Right renal pelvis (tissue), 4 donors: Measurements from ENCODE around the gene SRPK1. TPM values are rescaled to one million over a fixed set of nuclear protein-coding genes. Genes with fewer than 3 reads are reported as not detected.

Experiments
- DNase-seq, 4 donors: peaks; one replicate each; pipeline ENCODE4 v3.0.0-alpha.2; 2013; ENCODE audit warnings: low read depth in 4 of 4, low spot score in 3 of 4, missing footprints in 1 of 4
- polyA plus RNA-seq, 4 donors: library from polyadenylated mRNA; unstranded; fragments of 120-200 nt; gene quantifications; one replicate each; pipeline ENCODE4 v1.2.1, GENCODE V29; 2013; ENCODE audit not compliant: insufficient read length in 4 of 4

Gene SRPK1
- polyA plus RNA-seq, 4 donors = 40.3 to 51.9 (median 49.4) TPM

DNA sequence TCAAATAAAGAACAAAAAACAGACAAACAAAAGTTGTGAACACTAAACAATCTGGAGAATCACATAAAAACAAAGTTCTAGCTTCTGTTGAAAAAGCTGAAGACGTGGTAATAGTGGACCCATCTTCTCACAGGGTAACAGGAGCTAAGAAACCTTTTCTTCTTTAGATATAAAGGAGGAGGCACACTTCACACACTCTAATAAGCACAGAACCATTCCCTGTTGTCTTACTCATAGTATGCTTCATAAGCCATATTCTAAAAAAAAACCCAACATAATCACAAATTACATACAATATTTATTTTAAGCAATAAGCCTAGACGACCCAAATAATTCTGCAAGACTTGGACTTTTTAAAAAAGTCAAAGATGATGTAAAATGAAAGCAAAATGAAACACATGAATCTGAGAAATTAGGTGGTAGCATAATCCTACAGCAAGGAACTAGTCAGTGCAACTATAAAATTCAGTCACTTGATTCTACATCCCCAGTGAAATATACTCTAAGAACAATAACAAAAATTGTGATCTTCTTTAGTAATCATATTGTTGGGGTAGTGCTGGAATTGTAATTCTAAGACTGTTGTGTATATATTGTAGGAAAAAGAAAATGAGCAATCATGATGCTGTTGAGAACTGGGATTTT, 15.6 kb downstream of the SRPK1 start:
- DNase-seq = no peak

DNA sequence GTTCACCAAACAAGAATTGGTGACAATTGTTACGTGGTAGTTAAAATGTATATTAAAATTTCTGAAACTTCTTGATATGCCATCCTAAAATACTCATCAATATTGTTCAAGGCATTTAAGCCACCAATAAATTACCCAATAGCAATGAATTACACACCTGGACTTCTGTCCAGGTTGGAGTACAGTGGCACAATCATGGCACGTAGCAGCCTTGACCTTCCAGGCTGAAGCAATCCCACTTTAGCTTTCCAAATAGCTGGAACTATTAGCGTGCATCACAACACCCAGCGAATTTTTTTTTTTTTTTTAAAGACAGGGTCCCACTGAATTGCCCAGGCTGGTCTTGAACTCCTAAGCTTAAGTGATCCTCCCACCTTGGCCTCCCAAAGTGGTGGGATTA, 17.2 kb downstream of the SRPK1 start:
- no peak for DNase-seq

DNA sequence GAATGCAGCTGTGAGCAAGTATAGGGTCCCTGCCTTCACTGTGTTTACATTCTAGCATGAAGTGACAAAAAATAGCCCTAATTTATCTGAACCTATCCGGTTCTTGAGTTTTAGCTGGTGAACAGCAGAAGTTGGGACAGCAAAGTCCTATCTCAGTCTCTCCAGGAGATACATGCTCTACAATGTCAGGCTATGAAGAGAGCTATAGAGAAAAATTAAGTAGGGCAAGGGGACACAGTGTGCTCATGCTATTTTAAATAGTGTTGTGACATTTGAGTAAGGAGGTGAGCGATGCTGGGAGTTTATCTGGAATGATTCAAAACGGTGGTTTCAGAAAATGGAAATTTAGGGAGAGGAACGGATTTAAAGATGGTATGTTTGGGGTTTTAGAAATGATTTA, 20.4 kb downstream of the SRPK1 start:
- no peak for DNase-seq

DNA sequence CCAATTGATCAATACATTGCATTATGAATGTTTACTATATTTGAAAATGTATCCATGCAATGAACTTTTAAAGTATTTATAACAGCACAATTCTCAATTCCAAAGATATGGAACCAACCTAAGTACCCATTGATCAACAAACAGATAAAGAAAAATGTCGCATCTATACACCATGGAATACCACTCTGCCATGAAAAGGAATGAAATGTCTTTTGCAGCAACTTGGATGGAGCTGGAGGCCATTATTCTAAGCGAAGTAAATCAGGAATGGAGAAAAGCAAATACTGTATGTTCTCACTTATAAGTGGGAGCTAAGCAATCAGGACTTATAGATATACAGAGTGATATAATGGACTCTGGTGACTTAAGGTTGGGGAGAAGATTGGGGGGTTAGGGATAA, 22.9 kb downstream of the SRPK1 start:
- no peak for DNase-seq

DNA sequence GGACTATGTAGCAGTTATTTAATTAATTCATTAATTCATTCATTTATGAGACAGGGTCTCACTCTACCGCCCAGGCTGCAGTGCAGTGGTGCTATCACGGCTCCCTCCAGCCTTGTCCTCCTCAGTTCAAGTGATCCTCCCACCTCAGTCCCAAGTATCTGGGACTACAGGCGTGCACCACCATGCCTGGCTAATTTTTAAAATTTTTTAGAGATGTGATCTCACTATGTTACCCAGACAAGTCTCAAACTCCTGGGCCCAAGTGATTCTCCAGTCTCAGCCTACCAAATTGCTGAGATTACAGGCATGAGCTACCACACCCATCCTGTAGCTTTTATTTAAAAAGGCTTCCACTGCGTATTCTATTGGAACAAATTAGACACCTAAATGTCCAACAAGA, 23.4 kb downstream of the SRPK1 start:
- DNase-seq = no peak

DNA sequence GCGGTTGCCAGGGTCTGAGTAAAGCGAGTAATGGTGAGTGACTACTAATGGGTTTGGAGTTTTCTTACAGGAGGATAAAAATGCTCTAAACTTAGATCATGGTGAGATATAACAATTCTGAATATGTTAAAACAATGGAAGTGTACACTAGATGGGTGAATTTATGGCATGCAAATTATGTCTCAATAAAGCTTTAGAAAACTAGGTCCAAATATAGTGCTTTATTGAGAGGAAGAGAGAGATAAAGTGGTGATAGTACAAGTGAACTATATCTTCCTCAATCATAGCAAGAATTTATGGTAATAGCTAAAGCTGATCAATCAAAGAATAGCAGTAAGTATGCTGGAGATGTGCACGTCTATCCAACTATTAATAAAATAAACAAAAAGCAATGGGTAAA, 23.9 kb downstream of the SRPK1 start:
- no peak for DNase-seq

DNA sequence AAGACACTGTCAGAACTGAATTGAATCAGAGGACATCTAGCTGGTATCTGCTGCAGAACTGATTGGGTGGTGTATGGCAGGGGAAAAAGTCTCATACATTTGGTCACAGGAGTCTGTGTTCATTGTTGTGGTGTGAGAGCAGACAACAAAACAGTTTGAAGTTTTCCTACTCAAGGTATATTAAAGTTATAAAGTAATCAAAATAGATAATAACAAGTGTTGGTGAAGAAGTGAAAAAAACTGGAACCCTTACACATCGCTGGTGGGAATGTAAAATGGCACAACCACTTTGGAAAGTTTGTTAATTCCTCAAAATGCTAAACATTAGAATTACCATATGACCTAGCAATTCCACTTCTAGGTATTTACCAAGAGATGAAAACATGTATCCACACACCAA, 24.7 kb downstream of the SRPK1 start:
- no peak for DNase-seq

DNA sequence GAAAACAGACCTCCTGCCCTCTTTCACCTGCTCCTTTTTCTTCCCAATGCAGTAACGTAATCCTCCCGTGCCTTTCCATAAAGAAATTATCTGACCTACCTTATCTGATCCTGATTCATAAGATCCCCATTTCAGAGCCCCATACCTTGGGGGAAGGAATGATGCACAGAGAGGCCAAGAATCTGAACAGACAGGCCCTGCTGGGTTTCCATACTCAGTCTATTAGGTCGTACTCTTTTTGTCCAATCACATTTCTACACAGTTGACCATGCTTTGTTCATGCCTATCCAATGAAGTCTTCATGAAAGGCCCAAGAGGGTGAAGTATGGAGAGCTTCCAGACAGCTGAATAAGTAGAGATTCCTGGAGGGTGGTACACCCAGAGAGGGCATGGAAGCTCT, 25.3 kb downstream of the SRPK1 start:
- DNase-seq = no peak

DNA sequence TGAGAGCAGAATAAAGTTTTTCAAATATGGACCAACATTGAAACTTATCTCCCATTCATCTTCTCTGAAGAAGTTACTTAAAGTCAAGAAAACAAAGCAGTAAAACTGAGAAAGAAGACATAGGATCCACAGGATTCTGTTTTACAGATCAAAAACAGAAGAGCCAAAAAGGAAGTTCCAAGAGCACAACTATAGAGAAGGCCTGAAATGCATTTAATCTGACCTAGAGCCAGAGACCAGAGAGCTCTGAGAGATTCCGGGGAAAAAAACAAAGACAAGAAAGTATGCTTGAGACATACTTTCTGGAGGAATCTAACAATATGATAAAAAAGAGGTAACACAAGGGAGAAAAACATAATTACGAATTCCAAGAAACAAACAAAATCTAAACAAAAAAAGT, 26.1 kb downstream of the SRPK1 start:
- DNase-seq = no peak

DNA sequence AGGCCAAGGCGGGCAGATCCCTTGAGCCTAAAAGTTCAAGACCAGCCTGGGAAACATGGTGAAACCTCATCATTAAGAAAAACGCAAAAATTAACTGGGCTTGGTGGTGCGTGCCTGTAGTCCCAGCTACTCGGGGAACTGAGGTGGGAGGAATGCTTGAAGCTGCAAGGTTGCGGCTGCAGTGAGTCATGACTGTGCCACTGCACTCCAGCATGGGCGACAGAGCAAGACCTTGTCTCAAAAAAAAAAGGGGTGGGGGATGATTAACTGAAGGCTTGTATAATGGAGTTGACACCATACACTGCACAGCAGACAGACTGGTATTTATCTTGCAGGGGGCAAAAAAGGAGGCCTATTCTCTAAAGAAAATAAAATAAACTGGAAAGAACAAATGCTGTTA, 27.7 kb downstream of the SRPK1 start:
- DNase-seq = peak in 2 of 4 donors; percentile 3 to 10

DNA sequence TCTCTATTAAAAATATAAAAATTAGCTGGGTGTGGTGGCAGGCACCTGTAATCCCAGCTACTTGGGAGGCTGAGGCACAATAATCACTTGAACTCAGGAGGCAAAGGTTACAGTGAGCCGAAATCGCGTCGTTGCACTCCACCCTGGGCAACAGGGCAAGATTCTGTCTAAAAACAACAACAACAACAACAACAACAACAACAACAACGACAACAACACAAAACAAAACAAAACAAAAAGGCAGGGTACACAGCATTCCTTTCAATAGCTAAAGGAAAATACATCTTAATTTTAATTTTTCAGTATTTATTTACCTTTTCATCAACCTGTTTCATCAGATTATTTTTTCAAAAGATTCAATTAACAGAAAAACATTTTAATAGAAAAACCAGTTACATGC, 28.4 kb downstream of the SRPK1 start:
- DNase-seq = peak in 1 of 4 donors; percentile 1

DNA sequence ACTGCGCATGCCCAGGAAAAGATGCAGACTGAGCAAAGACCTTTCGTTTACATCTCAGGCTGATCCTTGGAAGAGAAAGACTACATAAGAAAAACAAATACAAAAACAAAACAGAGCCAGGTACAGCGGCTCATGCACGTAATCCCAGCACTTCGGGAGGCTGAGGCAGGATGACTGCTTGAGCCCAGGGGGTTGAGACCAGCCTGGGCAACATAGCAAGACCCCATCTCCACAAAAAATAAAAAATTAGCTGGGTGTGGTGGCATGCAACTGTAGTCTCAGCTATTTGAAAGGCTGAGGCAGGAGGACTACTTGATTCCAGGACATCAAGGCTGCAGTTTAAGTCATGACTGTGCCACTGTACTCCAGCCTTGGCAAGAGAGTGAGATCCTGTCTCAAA, 41.7 kb downstream of the SRPK1 start:
- no peak for DNase-seq

DNA sequence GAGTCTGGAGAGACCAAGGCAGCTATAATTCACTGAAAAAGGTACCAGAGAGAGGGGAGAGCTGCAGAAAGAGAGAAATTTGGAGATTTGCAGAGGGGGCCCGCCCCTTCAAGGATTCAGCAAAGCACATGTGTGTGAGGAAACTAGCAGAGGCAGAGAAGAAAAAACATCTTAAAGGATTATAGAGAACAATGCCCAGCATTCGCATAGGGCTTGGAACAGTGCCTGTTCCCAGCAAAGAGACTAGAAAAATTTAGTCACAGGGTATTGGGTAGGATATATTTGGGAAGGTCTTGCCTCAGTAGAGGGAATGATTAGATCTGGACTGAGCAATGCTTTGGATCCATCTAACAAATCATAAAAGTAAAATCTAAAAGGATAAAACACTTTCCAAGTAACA, 44.0 kb downstream of the SRPK1 start:
- DNase-seq = no peak

DNA sequence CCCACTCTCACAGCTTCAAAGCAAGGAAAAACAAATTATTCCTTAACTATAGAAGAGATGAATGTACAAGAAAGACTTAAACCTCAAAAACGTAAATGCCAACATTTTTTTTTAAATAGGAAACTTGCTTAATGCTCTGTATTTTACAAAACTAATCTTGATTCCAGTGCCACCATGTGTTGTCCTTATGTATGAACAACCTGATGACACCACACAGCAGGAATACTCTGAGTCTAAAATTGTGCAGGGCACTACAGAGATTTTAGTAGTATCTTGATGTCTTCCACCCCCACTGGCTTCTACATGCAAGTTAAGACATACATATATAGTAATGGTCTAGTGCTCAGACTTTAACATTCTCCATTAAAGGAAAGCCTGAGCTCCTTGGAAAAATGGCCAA, 46.2 kb downstream of the SRPK1 start:
- no peak for DNase-seq

DNA sequence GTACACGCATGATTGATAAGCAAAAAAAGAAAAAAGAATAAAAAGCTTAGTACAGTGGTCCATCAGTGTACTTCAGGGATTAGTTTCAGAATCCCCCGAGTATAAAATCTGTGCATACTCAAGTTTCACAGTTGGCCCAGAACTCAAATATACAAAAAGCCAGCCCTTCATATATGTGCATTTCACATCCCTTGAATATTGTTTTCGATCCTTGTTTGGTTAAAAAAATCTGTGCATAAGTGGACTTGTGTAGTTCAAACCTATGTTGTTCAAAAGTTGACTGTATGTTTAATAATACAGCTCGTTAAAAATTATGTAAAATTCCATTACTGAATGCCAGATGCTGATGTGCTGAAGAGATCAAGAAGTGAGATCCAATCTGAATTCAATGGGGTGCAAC, 61.5 kb downstream of the SRPK1 start:
- DNase-seq = no peak

DNA sequence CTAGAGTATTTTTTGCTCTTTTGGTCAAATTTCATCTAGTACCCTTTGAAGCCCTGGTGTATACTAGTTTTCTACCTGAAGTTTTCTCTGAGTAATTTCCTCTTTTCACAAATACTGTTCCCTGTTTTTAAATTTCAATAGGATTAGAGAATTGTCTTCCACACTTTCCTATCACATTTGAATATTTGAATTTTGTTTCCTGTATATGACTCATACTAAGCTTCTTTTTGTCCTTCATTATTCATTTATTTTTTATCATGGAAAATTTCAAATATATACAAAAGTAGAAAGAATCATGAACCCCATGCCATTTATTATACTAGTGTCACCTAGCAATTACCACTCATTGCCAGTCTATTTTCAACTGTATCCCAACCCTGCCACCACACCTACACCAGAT, 63.0 kb downstream of the SRPK1 start:
- DNase-seq = no peak

DNA sequence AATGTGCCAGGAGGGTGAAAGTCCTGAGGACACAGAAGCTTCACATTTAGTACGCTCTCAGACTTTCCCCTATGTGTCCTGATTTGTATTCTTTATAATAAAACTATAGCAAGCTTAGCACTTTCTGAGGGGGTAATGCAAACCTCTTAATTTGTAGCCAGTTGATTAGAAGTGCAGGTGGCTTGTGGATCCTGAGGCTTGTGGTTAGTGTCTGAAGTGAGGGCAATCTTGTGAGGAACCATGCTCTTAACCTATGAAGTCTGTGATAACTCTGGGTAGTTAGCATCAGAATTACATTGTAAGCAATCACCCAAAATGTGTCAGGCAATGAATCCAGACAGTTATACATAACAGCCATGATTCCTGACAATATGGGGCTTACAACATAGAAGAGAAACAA, 64.6 kb downstream of the SRPK1 start:
- no peak for DNase-seq

DNA sequence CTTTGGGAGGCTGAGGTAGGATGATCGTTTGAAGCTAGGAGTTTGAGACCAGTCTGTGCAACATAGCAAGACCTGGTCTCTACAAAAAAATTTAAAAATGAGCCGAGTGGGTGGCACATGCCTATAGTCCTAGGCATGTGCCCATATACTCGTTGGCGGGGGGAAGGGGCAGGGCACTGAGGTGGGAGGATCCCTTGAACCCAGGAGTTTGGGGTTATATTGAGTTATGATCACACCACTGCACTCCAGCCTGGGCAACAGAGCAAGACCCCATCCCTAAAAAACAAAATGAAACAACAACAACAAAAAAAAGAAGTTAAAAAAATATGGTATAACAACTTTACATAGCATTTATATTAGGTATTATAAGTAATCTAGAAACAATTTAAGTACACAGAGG, 67.9 kb downstream of the SRPK1 start:
- no peak for DNase-seq

DNA sequence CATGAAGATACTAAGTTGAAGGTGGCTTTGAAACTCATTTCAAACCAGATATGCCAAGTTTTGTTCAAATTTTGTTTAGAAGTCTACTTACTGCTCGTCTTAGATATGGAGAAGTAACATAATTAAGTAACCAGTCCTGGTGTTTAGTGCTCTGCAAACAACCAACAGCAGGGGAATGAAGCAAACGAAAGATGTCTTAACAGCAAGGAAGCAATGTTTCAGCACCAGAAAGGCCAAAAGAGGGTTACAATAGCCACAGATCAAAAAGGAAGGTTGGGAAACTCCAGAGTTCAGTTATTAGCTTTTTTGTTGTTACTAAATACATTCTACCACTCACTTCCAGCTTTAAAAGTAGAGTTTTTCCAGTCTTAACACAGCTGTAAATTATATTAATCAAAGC, 70.7 kb downstream of the SRPK1 start:
- no peak for DNase-seq

DNA sequence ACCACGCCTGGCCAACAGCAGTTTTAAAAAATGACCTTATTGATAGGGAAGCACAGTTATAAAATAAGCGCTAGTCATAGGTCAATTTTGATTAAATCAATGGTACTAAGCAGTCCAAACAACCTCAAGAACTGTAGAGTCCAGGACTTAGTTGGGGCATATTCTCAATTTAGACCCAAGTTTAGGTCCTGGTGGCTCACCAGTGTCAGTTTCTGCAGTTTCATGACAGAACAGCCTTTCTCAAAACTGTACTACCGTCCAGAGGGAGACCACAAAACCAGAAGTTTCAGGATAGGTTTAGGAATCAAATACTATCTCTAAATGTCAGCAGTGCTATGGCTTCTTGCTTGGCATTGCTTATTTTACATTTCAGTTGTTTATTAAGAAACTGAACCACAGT, 76.6 kb downstream of the SRPK1 start:
- DNase-seq = no peak

DNA sequence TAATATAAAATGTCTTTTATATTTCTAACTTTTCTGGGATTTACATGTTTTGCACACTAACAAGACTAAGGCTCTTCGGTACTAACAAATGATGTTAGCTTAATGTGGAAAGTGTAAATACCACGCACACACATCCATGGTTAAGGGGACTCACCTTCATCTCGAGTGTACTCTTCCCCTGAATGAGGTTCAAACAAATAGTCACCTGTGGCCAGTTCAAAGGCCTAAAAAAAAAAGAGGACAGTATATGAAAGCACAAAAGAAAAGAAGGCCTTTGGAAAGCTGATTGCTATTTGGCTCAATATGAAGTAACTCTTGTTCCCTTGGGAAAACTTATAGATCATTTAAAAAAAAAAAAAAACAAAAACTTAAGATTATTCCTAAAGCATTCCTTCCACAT, 78.5 kb downstream of the SRPK1 start:
- no peak for DNase-seq

DNA sequence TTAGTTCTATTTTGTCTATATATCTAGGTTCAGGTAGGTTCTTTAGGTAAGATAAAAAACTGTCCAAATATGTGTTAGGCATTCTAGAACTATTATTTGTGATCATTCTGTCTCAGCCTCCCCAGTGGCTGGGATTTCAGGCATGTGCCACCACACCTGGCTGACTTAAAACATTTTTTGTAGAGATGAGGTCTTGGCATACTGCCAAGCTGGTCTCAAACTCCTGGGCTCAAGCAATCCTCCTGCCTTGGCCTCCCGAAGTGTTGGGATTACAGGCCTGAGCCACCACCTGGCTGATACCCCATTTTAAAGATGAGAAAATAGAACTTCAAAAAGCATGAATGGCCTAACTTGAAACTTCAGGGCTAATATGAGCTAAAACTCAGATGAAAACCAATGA, 81.9 kb downstream of the SRPK1 start:
- DNase-seq = no peak

DNA sequence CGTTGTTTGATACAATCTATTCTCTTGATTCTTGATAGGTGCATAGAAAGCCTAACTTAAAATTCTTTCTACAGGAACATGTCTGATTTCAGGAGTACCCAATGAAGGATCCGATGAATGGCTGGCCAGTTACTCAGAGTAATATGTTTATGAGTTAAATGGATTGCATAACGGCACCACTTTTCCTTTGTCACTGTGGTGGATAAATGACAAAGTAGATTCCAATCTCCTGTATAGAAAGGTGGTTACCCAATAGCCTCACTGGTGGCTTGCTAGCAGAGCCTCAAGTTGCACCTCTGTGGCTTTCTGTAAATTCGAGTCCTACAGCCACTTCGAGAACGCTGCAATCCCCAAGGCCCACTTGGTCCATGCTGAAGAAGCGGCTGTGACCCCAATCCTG, 87.4 kb downstream of the SRPK1 start:
- no peak for DNase-seq
